ENCODE measurements around the gene BBOX1. TPM values are rescaled to one million over a fixed set of nuclear protein-coding genes. Genes with fewer than 3 reads are reported as not detected.

Gene BBOX1
- total RNA-seq, 1 donor from 2014 or later: 0.90 TPM

DNA sequence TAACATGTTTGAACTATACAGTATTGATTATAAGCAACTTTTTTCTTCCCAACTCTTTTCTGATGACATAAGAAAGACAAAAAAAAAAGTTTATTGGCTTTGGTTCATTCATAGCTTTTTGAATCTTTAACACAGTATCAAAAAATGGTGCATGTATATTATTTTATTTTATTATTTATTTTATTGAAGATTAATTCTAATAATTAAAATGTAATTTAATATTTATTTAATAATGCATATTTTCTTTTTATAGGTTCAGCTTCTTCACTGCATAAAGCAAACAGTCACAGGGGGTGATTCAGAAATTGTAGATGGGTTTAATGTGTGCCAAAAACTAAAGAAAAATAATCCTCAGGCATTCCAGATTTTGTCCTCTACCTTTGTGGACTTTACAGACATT lies 78.8 kb downstream of the BBOX1 start:
- Mint-ChIP-seq H3K4me1 (ENCODE audit: low read depth) (peaks cover 74% of the 10 kb centered on the region), H3K27me3 (ENCODE audit: low read depth) (no peaks in the 10 kb centered on the region), H3K36me3 (ENCODE audit: low read depth) (no peaks in the 10 kb centered on the region), H3K27ac (ENCODE audit: unreplicated experiment) (peak overlapping the region; percentile 34), H3K4me3 (ENCODE audit: unreplicated experiment) (no peak overlapping the region), H3K9me3 (ENCODE audit: low read depth) (peaks cover 2% of the 10 kb centered on the region)
- TF ChIP-seq, protein P1, sequence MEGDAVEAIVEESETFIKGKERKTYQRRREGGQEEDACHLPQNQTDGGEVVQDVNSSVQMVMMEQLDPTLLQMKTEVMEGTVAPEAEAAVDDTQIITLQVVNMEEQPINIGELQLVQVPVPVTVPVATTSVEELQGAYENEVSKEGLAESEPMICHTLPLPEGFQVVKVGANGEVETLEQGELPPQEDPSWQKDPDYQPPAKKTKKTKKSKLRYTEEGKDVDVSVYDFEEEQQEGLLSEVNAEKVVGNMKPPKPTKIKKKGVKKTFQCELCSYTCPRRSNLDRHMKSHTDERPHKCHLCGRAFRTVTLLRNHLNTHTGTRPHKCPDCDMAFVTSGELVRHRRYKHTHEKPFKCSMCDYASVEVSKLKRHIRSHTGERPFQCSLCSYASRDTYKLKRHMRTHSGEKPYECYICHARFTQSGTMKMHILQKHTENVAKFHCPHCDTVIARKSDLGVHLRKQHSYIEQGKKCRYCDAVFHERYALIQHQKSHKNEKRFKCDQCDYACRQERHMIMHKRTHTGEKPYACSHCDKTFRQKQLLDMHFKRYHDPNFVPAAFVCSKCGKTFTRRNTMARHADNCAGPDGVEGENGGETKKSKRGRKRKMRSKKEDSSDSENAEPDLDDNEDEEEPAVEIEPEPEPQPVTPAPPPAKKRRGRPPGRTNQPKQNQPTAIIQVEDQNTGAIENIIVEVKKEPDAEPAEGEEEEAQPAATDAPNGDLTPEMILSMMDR (IDR thresholded peaks at IDR 0.05): no peak
- no peak for DNase-seq (ENCODE audit: low spot score)

DNA sequence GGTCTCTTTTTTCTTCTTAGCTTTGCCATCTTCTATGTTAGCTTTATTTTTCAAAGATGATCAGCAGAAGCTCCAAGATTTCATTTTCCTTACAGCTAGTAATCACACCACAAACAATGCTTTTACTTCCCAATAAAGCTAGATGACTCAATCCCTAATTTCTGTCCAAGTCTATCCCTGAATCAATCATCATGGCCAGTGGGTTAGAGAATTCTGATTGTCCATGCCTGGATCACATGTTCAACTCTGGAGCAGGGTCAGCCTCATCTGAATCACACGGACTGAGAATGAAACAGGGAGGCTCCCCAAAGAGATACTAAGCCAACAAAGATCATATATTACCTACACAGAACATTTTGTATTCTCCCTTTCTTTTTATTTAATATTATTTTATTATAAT lies 79.6 kb downstream of the BBOX1 start:
- Mint-ChIP-seq H3K4me3 (ENCODE audit: unreplicated experiment) (no peak overlapping the region), H3K36me3 (ENCODE audit: low read depth) (no peaks in the 10 kb centered on the region), H3K9me3 (ENCODE audit: low read depth) (peaks cover 2% of the 10 kb centered on the region), H3K27me3 (ENCODE audit: low read depth) (no peaks in the 10 kb centered on the region), H3K4me1 (ENCODE audit: low read depth) (peaks cover 73% of the 10 kb centered on the region), H3K27ac (ENCODE audit: unreplicated experiment) (no peak overlapping the region)
- no peak for DNase-seq (ENCODE audit: low spot score)
- TF ChIP-seq, protein P1 (IDR thresholded peaks at IDR 0.05): no peak

DNA sequence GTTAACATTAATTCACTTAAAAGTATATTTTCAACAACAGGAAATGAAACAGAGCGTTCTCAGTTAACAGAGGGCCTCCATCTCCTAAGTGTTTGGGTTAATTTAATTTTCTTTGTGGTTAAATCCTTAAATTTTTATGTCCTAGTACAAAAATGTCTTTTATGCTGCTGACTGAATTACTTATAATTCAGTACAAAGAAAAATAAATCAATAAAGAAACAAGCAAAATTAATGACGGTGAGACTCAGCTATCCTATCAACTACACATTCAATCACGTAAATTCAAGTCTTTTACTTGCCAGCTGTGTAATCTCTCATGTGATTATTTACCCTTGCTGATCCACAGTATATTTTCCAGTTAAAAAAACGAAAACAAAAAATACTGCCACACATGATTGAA lies 81.4 kb downstream of the BBOX1 start:
- Mint-ChIP-seq H3K36me3 (ENCODE audit: low read depth) (no peaks in the 10 kb centered on the region), H3K27ac (ENCODE audit: unreplicated experiment) (no peak overlapping the region), H3K4me1 (ENCODE audit: low read depth) (peaks cover 56% of the 10 kb centered on the region), H3K27me3 (ENCODE audit: low read depth) (no peaks in the 10 kb centered on the region), H3K4me3 (ENCODE audit: unreplicated experiment) (no peak overlapping the region), H3K9me3 (ENCODE audit: low read depth) (peaks cover 2% of the 10 kb centered on the region)
- no peak for DNase-seq (ENCODE audit: low spot score)
- TF ChIP-seq, protein P1 (IDR thresholded peaks at IDR 0.05): peak; percentile 37

DNA sequence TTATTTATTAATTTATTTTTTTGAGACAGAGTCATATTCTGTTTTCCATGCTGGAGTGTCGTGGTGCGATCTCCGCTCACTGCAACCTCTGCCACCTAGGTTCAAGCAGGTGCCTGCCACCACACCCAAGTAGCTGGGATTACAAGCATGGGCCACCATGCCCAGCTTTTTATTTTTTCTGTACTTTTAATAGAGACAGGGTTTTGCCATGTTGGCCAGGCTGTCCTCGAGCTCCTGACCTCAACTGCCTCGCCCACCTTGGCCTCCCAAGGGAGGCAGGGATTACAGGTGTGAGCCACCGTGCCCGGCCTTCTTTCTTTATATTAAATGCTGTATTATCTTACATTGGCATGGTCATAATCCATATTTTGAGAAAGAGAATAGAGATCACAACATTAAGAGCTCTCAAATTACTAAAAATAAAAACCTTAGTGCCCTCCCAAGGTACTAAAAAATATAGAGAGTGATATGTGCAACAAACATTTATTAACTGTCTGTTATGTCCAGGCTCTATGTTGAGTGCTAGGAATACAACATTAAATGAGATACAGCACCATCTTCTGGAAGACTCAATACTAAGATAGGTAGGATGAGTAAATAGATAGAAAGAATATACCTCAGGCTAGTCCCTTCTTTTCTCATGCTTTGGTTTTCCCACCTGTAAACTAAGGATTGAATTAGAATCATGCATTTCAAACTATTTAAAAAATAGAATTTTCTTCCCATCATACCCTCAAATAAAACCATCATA lies 84.1 kb downstream of the BBOX1 start:
- peaks cover 2% of the 10 kb centered on the region for H3K9me3 Mint-ChIP-seq (ENCODE audit: low read depth)
- TF ChIP-seq, protein P1 (IDR thresholded peaks at IDR 0.05): peak; percentile 80
- DNase-seq (ENCODE audit: low spot score): no peak
- peaks cover 2% of the 10 kb centered on the region for H3K36me3 Mint-ChIP-seq (ENCODE audit: low read depth)
- H3K27ac Mint-ChIP-seq (ENCODE audit: unreplicated experiment): no peak overlapping the region
- H3K4me1 Mint-ChIP-seq (ENCODE audit: low read depth): peaks cover 36% of the 10 kb centered on the region
- no peaks in the 10 kb centered on the region for H3K27me3 Mint-ChIP-seq (ENCODE audit: low read depth)
- H3K4me3 Mint-ChIP-seq (ENCODE audit: unreplicated experiment): no peak overlapping the region

DNA sequence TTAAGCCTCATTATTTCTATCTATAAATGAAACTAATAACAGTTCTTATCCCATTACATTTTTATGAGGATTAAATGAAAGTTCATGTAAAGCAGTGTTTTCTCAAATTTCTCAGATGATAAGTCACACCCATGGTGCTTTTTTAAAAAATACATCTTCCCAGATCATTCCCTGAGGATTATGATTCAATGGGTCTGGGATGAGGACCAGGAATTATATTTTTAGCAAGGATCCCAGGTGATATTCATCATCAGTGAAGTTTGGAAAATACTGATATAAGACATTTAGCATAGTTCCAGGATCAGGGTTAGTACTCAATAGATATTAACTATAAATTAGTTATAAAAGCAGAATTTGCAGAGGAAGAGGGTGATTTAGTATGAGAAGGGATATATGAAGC lies 89.1 kb downstream of the BBOX1 start:
- no peak overlapping the region for H3K4me3 Mint-ChIP-seq (ENCODE audit: unreplicated experiment)
- H3K27ac Mint-ChIP-seq (ENCODE audit: unreplicated experiment): no peak overlapping the region
- peaks cover 29% of the 10 kb centered on the region for H3K4me1 Mint-ChIP-seq (ENCODE audit: low read depth)
- no peaks in the 10 kb centered on the region for H3K27me3 Mint-ChIP-seq (ENCODE audit: low read depth)
- peaks cover 3% of the 10 kb centered on the region for H3K36me3 Mint-ChIP-seq (ENCODE audit: low read depth)
- DNase-seq (ENCODE audit: low spot score): no peak
- TF ChIP-seq, protein P1 (IDR thresholded peaks at IDR 0.05): no peak
- peaks cover 3% of the 10 kb centered on the region for H3K9me3 Mint-ChIP-seq (ENCODE audit: low read depth)

Data from chondrocyte (in vitro differentiated cells).